CD4-positive, alpha-beta T cell (primary cell): ENCODE data around the gene PARK7. TPM values are rescaled to one million over a fixed set of nuclear protein-coding genes. Genes with fewer than 3 reads are reported as not detected.

ENCODE experiments used
- ATAC-seq: fragments of 200-7000 bp; cut with Tn5 transposase; one replicate; pipeline ENCODE4 v1.10.0; 2022; ENCODE audit warnings: mild to moderate bottlenecking; ENCODE audit not compliant: poor library complexity
- CTCF ChIA-PET: fragments of 350-600 bp; sonication (Branson Sonifier 250); formaldehyde crosslinking; loops from one replicate; lab custom pipeline; 2021; ENCODE audit warnings: antibody characterized with exemption, inconsistent platforms; lab: Charles Lee
- POLR2A ChIA-PET: fragments of 350-600 bp; sonication (Branson Sonifier 250); formaldehyde crosslinking; loops from one replicate; lab custom pipeline; 2021; ENCODE audit warnings: antibody characterized with exemption, inconsistent platforms; lab: Charles Lee
- DNase-seq, 14 experiments: peaks; one replicate each; pipeline ENCODE4 v3.0.0-alpha.2; 2013 to 2020; ENCODE audit warnings: mixed read lengths in 2 of 14
- H3K27ac ChIP-seq, 2 donors: one replicate each; pipeline versions ENCODE4 v1.5.1 to v1.7.0; 2013; ENCODE audit warnings: low read length in 2 of 2, low read depth in 1 of 2, mild to moderate bottlenecking in 1 of 2
- H3K27me3 ChIP-seq, 2 experiments: 1 replicate in 1 of 2; 2 replicates in 1 of 2; pipeline versions ENCODE4 v1.6.1 to v1.7.0; 2013; ENCODE audit warnings: low read length in 2 of 2, control low read depth in 1 of 2, mild to moderate bottlenecking in 1 of 2, moderate library complexity in 1 of 2; ENCODE audit not compliant: insufficient read depth in 2 of 2, control insufficient read depth in 1 of 2
- H3K36me3 ChIP-seq: one replicate; pipeline ENCODE4 v1.6.1; 2013; ENCODE audit warnings: low read length, control low read depth; ENCODE audit not compliant: insufficient read depth
- H3K4me1 ChIP-seq: one replicate; pipeline ENCODE4 v1.6.1; 2013; ENCODE audit warnings: low read length, control low read depth; ENCODE audit not compliant: insufficient read depth
- H3K4me3 ChIP-seq: one replicate; pipeline ENCODE4 v1.5.1; 2013; ENCODE audit warnings: mild to moderate bottlenecking, low read length, moderate library complexity
- H3K9me3 ChIP-seq, 2 experiments: 1 replicate in 1 of 2; 2 replicates in 1 of 2; pipeline versions ENCODE4 v1.6.1 to v1.7.0; 2013; ENCODE audit warnings: low read length in 2 of 2, mild to moderate bottlenecking in 2 of 2, control low read depth in 1 of 2, moderate library complexity in 1 of 2; ENCODE audit not compliant: control insufficient read depth in 1 of 2, insufficient read depth in 1 of 2
- H3K27ac Mint-ChIP-seq: one replicate; pipeline ENCODE4 v1.8.0; 2020; ENCODE audit warnings: mixed read lengths
- H3K27me3 Mint-ChIP-seq: one replicate; pipeline ENCODE4 v1.8.0; 2021; ENCODE audit warnings: mixed read lengths
- H3K36me3 Mint-ChIP-seq: one replicate; pipeline ENCODE4 v1.8.0; 2021; ENCODE audit warnings: low read depth, mixed read lengths
- H3K4me1 Mint-ChIP-seq: one replicate; pipeline ENCODE4 v1.8.0; 2021; ENCODE audit warnings: low read depth, mixed read lengths
- H3K4me3 Mint-ChIP-seq: one replicate; pipeline ENCODE4 v1.8.0; 2020; ENCODE audit warnings: mild to moderate bottlenecking, mixed read lengths
- H3K9me3 Mint-ChIP-seq: one replicate; pipeline ENCODE4 v1.8.0; 2020; ENCODE audit warnings: mixed read lengths
- intact Hi-C, 2 experiments: fragments of 100-400 bp; cut with DNase I in 1 of 2; cut with micrococcal nuclease in 1 of 2; formaldehyde crosslinking; loops; one replicate each; pipeline versions ENCODE4 v1.15.1 to v1.9.0; 2023 to 2025; cut with DNase I, micrococcal nuclease
- total RNA-seq, 174 experiments: library from RNA in 2 of 174; stranded (reverse) in 2 of 174; gene quantifications; one replicate each; pipeline ENCODE4 v1.2.3 and lab custom pipeline; 2021 to 2026
- TF ChIP-seq, protein P1 (sequence below): fragments of 200-600 bp; IDR thresholded peaks from one replicate; pipeline ENCODE4 v1.8.0; 2022; ENCODE audit warnings: antibody characterized with exemption, mild to moderate bottlenecking

Gene PARK7
- total RNA-seq, 2 experiments from 2014 or later, result 57.7 to 62.4 TPM

DNA sequence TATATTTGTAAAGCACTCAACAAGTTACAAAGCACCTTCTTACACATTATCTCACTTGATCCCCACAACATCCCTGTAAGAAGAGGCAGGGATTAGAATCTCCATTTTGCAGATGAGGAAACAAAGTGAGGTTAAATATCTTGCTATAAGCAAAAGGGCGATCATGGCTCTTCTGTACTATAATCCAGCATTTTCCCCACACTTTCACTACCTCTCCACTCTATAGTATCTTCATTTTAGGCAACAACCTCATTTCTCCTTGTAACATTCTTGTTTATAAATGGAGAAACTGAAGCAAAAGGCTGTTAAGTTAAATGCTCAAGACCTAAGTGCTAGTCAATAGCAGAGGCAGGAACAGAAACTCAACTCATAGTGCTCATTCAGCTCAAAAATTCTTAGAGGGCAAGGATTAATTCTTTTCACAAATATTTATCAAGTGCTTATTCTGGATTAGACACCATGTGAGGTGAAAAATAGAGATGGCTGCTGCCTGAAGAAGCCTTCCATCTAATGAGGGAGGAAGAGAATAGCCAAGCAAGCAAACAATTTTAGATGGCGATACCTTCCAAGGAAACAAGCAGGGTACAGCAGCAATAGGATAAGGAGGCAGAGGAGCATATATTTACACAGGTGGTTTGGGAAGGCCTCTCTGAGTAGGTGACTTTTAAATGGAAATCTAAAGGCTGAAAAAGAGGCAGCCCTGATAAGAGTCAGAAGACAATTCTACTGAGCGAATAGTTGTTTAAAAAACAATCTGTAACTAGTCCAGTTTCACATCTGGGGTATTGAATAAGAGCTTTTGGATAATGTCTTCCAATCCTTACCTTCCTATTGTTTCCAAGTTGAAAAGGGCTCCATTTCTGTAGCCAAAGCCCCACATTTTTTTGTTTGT, 61.1 kb downstream of the PARK7 start:
- ATAC-seq (no peak), DNase-seq (no peak)
- Histone ChIP-seq H3K4me3 (no peak overlapping the region), H3K4me1 (peaks cover 13% of the 10 kb centered on the region), H3K27me3 (peaks cover 7 to 20% of the 10 kb centered on the region in 2 experiments), H3K36me3 (no peaks in the 10 kb centered on the region), H3K9me3 (no peaks in the 10 kb centered on the region), H3K27ac (no peak overlapping the region)
- POLR2A ChIA-PET, result no interaction called here
- intact Hi-C loops, result no loop called here
- peaks cover 48% of the 10 kb centered on the region for H3K27me3 Mint-ChIP-seq
- TF ChIP-seq, protein P1, sequence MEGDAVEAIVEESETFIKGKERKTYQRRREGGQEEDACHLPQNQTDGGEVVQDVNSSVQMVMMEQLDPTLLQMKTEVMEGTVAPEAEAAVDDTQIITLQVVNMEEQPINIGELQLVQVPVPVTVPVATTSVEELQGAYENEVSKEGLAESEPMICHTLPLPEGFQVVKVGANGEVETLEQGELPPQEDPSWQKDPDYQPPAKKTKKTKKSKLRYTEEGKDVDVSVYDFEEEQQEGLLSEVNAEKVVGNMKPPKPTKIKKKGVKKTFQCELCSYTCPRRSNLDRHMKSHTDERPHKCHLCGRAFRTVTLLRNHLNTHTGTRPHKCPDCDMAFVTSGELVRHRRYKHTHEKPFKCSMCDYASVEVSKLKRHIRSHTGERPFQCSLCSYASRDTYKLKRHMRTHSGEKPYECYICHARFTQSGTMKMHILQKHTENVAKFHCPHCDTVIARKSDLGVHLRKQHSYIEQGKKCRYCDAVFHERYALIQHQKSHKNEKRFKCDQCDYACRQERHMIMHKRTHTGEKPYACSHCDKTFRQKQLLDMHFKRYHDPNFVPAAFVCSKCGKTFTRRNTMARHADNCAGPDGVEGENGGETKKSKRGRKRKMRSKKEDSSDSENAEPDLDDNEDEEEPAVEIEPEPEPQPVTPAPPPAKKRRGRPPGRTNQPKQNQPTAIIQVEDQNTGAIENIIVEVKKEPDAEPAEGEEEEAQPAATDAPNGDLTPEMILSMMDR, result no peak
- peaks cover 13% of the 10 kb centered on the region for H3K4me1 Mint-ChIP-seq
- no peak overlapping the region for H3K4me3 Mint-ChIP-seq
- H3K9me3 Mint-ChIP-seq, result no peaks in the 10 kb centered on the region
- no peak overlapping the region for H3K27ac Mint-ChIP-seq
- no peaks in the 10 kb centered on the region for H3K36me3 Mint-ChIP-seq
- CTCF ChIA-PET, result interaction anchor here (1.3 kb wide), 1 partner anchor 292 kb away, joined by 3 read pairs; no protein-coding TSS in a partner anchor

DNA sequence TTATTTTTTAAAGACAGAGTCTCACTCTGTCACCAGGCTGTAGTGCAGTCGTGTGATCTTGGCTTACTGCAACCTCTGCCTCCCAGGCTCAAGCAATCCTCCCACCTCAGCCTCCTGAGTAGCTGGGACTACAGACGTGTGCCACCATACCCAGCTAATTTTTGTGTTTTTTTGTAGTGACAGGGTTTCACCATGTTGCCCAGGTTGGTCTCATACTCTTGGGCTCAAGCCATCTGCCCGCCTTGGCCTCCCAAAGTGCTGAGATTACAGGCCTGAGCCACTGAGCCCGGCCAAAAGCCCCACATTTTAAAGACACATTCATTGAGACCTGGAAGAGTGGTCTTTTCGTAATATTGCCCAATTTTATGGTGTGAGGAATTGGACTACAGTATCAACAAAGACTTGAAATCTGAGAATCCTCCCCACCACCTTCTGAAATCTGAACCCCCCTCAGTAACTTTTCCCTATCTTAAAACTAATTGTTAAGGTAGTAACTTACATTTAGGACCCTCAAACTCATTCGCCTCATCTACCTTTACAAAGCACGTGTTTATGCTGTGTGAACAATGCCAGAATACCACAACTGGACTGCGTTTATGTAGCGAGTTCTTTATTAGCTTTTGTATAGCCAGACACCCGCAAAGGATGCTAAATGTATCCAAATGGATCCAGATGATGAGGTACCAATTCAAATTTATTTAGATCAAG, 61.9 kb downstream of the PARK7 start:
- H3K4me3 Mint-ChIP-seq, result no peak overlapping the region
- no peak for ATAC-seq
- H3K36me3 ChIP-seq, result no peaks in the 10 kb centered on the region
- no peak overlapping the region for H3K27ac ChIP-seq
- DNase-seq, result no peak
- TF ChIP-seq, protein P1, result no peak
- H3K4me3 ChIP-seq, result no peak overlapping the region
- H3K27ac Mint-ChIP-seq, result no peak overlapping the region
- CTCF ChIA-PET, result interaction anchor here (1.3 kb wide), 2 partner anchors 11 to 291 kb away, joined by 3 read pairs; no protein-coding TSS in a partner anchor
- POLR2A ChIA-PET, result no interaction called here
- H3K4me1 Mint-ChIP-seq, result peaks cover 13% of the 10 kb centered on the region
- H3K9me3 Mint-ChIP-seq, result no peaks in the 10 kb centered on the region
- peaks cover 40% of the 10 kb centered on the region for H3K27me3 Mint-ChIP-seq
- H3K36me3 Mint-ChIP-seq, result no peaks in the 10 kb centered on the region
- H3K9me3 ChIP-seq, result no peaks in the 10 kb centered on the region
- H3K4me1 ChIP-seq, result peaks cover 13% of the 10 kb centered on the region
- peaks cover 7 to 19% of the 10 kb centered on the region in 2 experiments for H3K27me3 ChIP-seq
- intact Hi-C loops, result no loop called here

DNA sequence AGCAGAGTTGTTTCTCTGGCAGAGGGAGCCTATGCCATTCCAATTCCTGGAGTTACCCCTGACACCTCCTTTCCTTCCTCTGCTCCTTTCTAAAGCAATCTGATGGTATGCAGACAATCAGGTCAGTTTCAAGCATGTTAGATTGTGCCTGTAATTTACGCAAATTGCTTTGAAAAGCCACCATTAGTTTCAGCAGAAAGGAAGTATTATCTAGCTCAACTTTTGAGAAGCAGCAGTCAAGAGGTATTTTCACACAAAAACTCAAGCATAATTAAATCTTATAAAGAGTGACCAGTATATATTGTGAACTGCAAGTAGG, 62.4 kb downstream of the PARK7 start:
- Mint-ChIP-seq H3K36me3 (no peaks in the 10 kb centered on the region), H3K27ac (no peak overlapping the region), H3K4me1 (peaks cover 13% of the 10 kb centered on the region), H3K4me3 (no peak overlapping the region), H3K9me3 (no peaks in the 10 kb centered on the region), H3K27me3 (peaks cover 35% of the 10 kb centered on the region)
- intact Hi-C loops, result no loop called here
- no peak overlapping the region for H3K4me3 ChIP-seq
- peaks cover 13% of the 10 kb centered on the region for H3K4me1 ChIP-seq
- no peak for DNase-seq
- no peaks in the 10 kb centered on the region for H3K9me3 ChIP-seq
- ChIA-PET POLR2A (interaction anchor here (0.8 kb wide), 1 partner anchor 294 kb away, joined by 3 read pairs; the partner anchor contains the start of gene SLC45A1), CTCF (interaction anchor here (1.3 kb wide), 1 partner anchor 12 kb away, joined by 3 read pairs; no protein-coding TSS in a partner anchor)
- no peak overlapping the region for H3K27ac ChIP-seq
- TF ChIP-seq, protein P1, result no peak
- H3K36me3 ChIP-seq, result no peaks in the 10 kb centered on the region
- no peak for ATAC-seq
- peaks cover 3 to 16% of the 10 kb centered on the region in 2 experiments for H3K27me3 ChIP-seq
